Upper lobe of left lung (tissue), 6 donors: ENCODE measurements around the gene GMCL2. TPM values are rescaled to one million over a fixed set of nuclear protein-coding genes. Genes with fewer than 3 reads are reported as not detected.

Experiments
- ATAC-seq, 2 donors: fragments of 200-7000 bp; cut with Tn5 transposase; one replicate each; pipeline ENCODE4 v1.9.1; 2022; ENCODE audit warnings: mild to moderate bottlenecking in 2 of 2, moderate library complexity in 2 of 2; ENCODE audit not compliant: low FRiP score in 2 of 2
- DNase-seq, 2 donors: peaks; one replicate each; pipeline ENCODE4 v3.0.0-alpha.2; 2019 to 2020
- H3K27ac ChIP-seq, 4 donors: fragments of 200-600 bp; sonication (generic); one replicate each; pipeline ENCODE4 v1.5.1; 2016 to 2019
- H3K27me3 ChIP-seq, 4 donors: fragments of 200-600 bp; sonication (generic); one replicate each; pipeline ENCODE4 v1.5.1; 2017 to 2019
- H3K36me3 ChIP-seq, 4 donors: fragments of 200-600 bp; sonication (generic); one replicate each; pipeline ENCODE4 v1.5.1; 2016 to 2019
- H3K4me1 ChIP-seq, 4 donors: fragments of 200-600 bp; sonication (generic); one replicate each; pipeline ENCODE4 v1.5.1; 2018 to 2019
- H3K4me3 ChIP-seq, 4 donors: fragments of 200-600 bp; sonication (generic); one replicate each; pipeline ENCODE4 v1.5.1; 2017 to 2019; ENCODE audit warnings: mild to moderate bottlenecking in 2 of 4, moderate library complexity in 1 of 4
- H3K9me3 ChIP-seq, 4 donors: fragments of 200-600 bp; sonication (generic); one replicate each; pipeline ENCODE4 v1.5.1; 2018 to 2019
- CTCF ChIP-seq, 6 experiments: fragments of 450-650 bp in 4 of 6; fragments of 200-600 bp in 2 of 6; sonication (generic) in 2 of 6; IDR thresholded peaks; one replicate each; pipeline ENCODE4 v1.5.1; 2016 to 2019; ENCODE audit warnings: antibody characterized with exemption in 6 of 6
- EP300 ChIP-seq, 4 donors: sonication (generic); formaldehyde crosslinking; IDR thresholded peaks; one replicate each; pipeline ENCODE4 v1.5.1; 2017; ENCODE audit warnings: antibody characterized with exemption in 4 of 4, control low read depth in 2 of 4
- POLR2A ChIP-seq, 4 donors: fragments of 450-650 bp; IDR thresholded peaks; one replicate each; pipeline ENCODE4 v1.5.1; 2016 to 2017; ENCODE audit warnings: antibody characterized with exemption in 4 of 4, mild to moderate bottlenecking in 2 of 4
- POLR2AphosphoS5 ChIP-seq, 2 donors: sonication (generic); formaldehyde crosslinking; IDR thresholded peaks; one replicate each; pipeline ENCODE4 v1.5.1; 2017; ENCODE audit warnings: antibody characterized with exemption in 2 of 2
- WGBS, 2 donors: methylation state at CpG; one replicate each; pipeline ENCODE4 v1.1.5; 2017 to 2018; 5-methylcytosine and 5-hydroxymethylcytosine counted together
- total RNA-seq, 6 donors: library from RNA; depleted of rRNA in 4 of 6; stranded (reverse); fragments of >200 nt in 4 of 6; gene quantifications; one replicate each; pipeline versions ENCODE4 v1.1.0 to v1.2.1, GENCODE V29; 2016 to 2021
- donor health status: DM: no; HTN: no; CAD: no; lungs with moderate emphysema.
- donor health status: DM: no; HTN: yes; CAD: no; lungs with severe emphysema.

Gene GMCL2
- total RNA-seq, 6 donors from 2014 or later, result not detected

- Histone ChIP-seq H3K4me3 (no peak overlapping the region), H3K4me1 (peaks cover 9 to 18% (median 13%) of the 10 kb centered on the region in 4 donors), H3K9me3 (no peaks in the 10 kb centered on the region), H3K27me3 (no peaks in the 10 kb centered on the region), H3K36me3 (peaks cover 0 to 87% (median 49%) of the 10 kb centered on the region in 4 donors), H3K27ac (no peak overlapping the region)
- DNase-seq, result peak in 1 of 2 donors; percentile 55
- peak; percentile 31 to 82 for ATAC-seq
- WGBS, 2 donors, result 64 to 76% methylated on average over 10 to 13 of the region's 13 CpGs
- TF ChIP-seq CTCF (IDR thresholded peaks at IDR 0.05) (no peak), POLR2AphosphoS5 (IDR thresholded peaks at IDR 0.05) (no peak), POLR2A (IDR thresholded peaks at IDR 0.05) (no peak), EP300 (IDR thresholded peaks at IDR 0.05) (no peak)
Measured at GRCh38 chr5:178223828-178224335, 36.7 kb upstream of the GMCL2 start.

- H3K27me3 ChIP-seq, result no peaks in the 10 kb centered on the region
- no peaks in the 10 kb centered on the region for H3K9me3 ChIP-seq
- DNase-seq, result no peak
- TF ChIP-seq CTCF (IDR thresholded peaks at IDR 0.05) (no peak), EP300 (IDR thresholded peaks at IDR 0.05) (no peak), POLR2A (IDR thresholded peaks at IDR 0.05) (no peak), POLR2AphosphoS5 (IDR thresholded peaks at IDR 0.05) (no peak)
- no peak for ATAC-seq
- H3K36me3 ChIP-seq, result peaks cover 0 to 87% (median 46%) of the 10 kb centered on the region in 4 donors
- H3K27ac ChIP-seq, result no peak overlapping the region
- peaks cover 9 to 18% (median 13%) of the 10 kb centered on the region in 4 donors for H3K4me1 ChIP-seq
- H3K4me3 ChIP-seq, result no peak overlapping the region
- 80 to 85% methylated on average over 5 of the region's 5 CpGs for WGBS, 2 donors
Measured at GRCh38 chr5:178223196-178223773, 36.1 kb upstream of the GMCL2 start.

GRCh38 chr5:178222292-178222691 lies 35.1 kb upstream of the GMCL2 start:
- WGBS, 2 donors, result 99% methylated on average over 14 to 15 of the region's 15 CpGs
- peaks cover 0 to 80% (median 37%) of the 10 kb centered on the region in 4 donors for H3K36me3 ChIP-seq

GRCh38 chr5:178221853-178222252 lies 34.7 kb upstream of the GMCL2 start:
- H3K27me3 ChIP-seq, result no peaks in the 10 kb centered on the region
- H3K4me1 ChIP-seq, result peaks cover 9 to 18% (median 13%) of the 10 kb centered on the region in 4 donors
- TF ChIP-seq CTCF (IDR thresholded peaks at IDR 0.05), result no peak
- no peak for TF ChIP-seq POLR2AphosphoS5 (IDR thresholded peaks at IDR 0.05)
- TF ChIP-seq POLR2A (IDR thresholded peaks at IDR 0.05), result no peak
- no peak for TF ChIP-seq EP300 (IDR thresholded peaks at IDR 0.05)
- H3K27ac ChIP-seq, result peak overlapping the region in 1 of 4 donors; percentile 0
- no peaks in the 10 kb centered on the region for H3K9me3 ChIP-seq
- H3K4me3 ChIP-seq, result no peak overlapping the region
- 92 to 98% methylated on average over 5 of the region's 5 CpGs for WGBS, 2 donors
- ATAC-seq, result no peak
- H3K36me3 ChIP-seq, result peaks cover 0 to 80% (median 37%) of the 10 kb centered on the region in 4 donors
- no peak for DNase-seq

More at GRCh38 chr5:178222292-178222691, 35.1 kb upstream of the GMCL2 start:
- Histone ChIP-seq H3K9me3 (no peaks in the 10 kb centered on the region), H3K4me1 (peaks cover 9 to 18% (median 13%) of the 10 kb centered on the region in 4 donors), H3K4me3 (no peak overlapping the region), H3K27me3 (no peaks in the 10 kb centered on the region), H3K27ac (no peak overlapping the region)
- ATAC-seq, result no peak
- DNase-seq, result peak in 1 of 2 donors; percentile 56
- no peak for TF ChIP-seq EP300 (IDR thresholded peaks at IDR 0.05)
- TF ChIP-seq POLR2A (IDR thresholded peaks at IDR 0.05), result no peak
- TF ChIP-seq CTCF (IDR thresholded peaks at IDR 0.05), result no peak
- no peak for TF ChIP-seq POLR2AphosphoS5 (IDR thresholded peaks at IDR 0.05)
